Breast epithelium (tissue), 4 donors: ENCODE data around the gene TNS2. TPM values are rescaled to one million over a fixed set of nuclear protein-coding genes. Genes with fewer than 3 reads are reported as not detected.
A peak's percentile ranks its signal among the peaks of the same experiment; 100 is the strongest.

Experiments used
- DNase-seq, 2 donors: peaks; one replicate each; pipeline ENCODE4 v3.0.0-alpha.2; 2019; ENCODE audit warnings: low spot score in 2 of 2
- H3K27ac ChIP-seq, 2 donors: fragments of 200-600 bp; sonication (generic) in 1 of 2; one replicate each; pipeline ENCODE4 v1.5.1; 2016 to 2019; ENCODE audit warnings: mild to moderate bottlenecking in 1 of 2
- H3K27me3 ChIP-seq, 2 donors: fragments of 200-600 bp; sonication (generic) in 1 of 2; one replicate each; pipeline versions ENCODE4 v1.5.1 to v1.6.0; 2017 to 2019; ENCODE audit warnings: control low read depth in 1 of 2, mild to moderate bottlenecking in 1 of 2
- H3K36me3 ChIP-seq: fragments of 200-600 bp; one replicate; pipeline ENCODE4 v1.5.1; 2019
- H3K4me1 ChIP-seq, 2 donors: fragments of 200-600 bp; sonication (generic); one replicate each; pipeline ENCODE4 v1.5.1; 2016 to 2019; ENCODE audit warnings: control low read depth in 1 of 2
- H3K4me3 ChIP-seq, 3 donors: fragments of 200-600 bp; sonication (generic); 1 replicate in 2 of 3; 2 replicates in 1 of 3; pipeline ENCODE4 v1.5.1; 2016 to 2019; ENCODE audit warnings: mild to moderate bottlenecking in 3 of 3, moderate library complexity in 2 of 3
- H3K9me3 ChIP-seq, 2 donors: fragments of 200-600 bp; sonication (generic) in 1 of 2; one replicate each; pipeline ENCODE4 v1.5.1; 2016 to 2019; ENCODE audit warnings: control low read depth in 1 of 2
- CTCF ChIP-seq, 3 donors: fragments of 450-650 bp; IDR thresholded peaks; one replicate each; pipeline ENCODE4 v1.5.1; 2016 to 2017; ENCODE audit warnings: antibody characterized with exemption in 3 of 3, mild to moderate bottlenecking in 3 of 3, moderate library complexity in 3 of 3
- POLR2A ChIP-seq: fragments of 450-650 bp; IDR thresholded peaks from one replicate; pipeline ENCODE4 v1.6.1; 2016; ENCODE audit warnings: antibody characterized with exemption, mild to moderate bottlenecking, moderate library complexity
- POLR2AphosphoS5 ChIP-seq, 3 donors: sonication (generic); formaldehyde crosslinking; IDR thresholded peaks; one replicate each; pipeline ENCODE4 v1.6.1; 2017; ENCODE audit warnings: antibody characterized with exemption in 3 of 3
- intact Hi-C: fragments of 100-400 bp; cut with DNase I; formaldehyde crosslinking; loops from one replicate; pipeline ENCODE4 v1.15.1; 2023; ENCODE audit warnings: low total_unique reads
- total RNA-seq, 3 donors: library from RNA; depleted of rRNA; stranded (reverse); fragments of >200 nt; gene quantifications; one replicate each; pipeline ENCODE4 v1.1.0, GENCODE V29; 2016

Gene TNS2
- total RNA-seq, 3 donors from 2014 or later = 65.4 to 228 (median 156) TPM

DNA sequence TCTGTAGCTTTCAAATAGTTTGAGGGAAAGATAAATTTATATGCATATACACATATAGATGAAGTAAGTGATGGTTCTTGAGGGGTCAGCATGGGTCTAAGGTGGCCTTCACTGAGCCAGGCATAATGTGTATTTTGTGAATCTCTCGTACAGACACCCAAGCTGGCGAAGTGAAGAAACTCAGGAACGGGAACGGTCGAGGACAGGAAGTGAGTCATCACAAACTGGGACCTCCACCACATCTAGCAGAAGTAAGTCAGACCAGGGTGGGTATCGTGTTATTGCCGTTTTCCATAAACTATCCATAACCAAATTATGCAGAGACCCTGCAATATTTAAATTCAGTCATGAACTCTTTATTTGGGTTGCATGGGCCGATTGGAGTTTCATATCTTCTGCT is 15.4 kb upstream of the TNS2 start:
- H3K27ac ChIP-seq = no peak overlapping the region
- H3K36me3 ChIP-seq = no peaks in the 10 kb centered on the region
- no peaks in the 10 kb centered on the region for H3K27me3 ChIP-seq
- no peak overlapping the region for H3K4me3 ChIP-seq
- H3K9me3 ChIP-seq = no peaks in the 10 kb centered on the region
- no peak for TF ChIP-seq POLR2A
- TF ChIP-seq CTCF (IDR thresholded peaks at IDR 0.05) = no peak
- TF ChIP-seq POLR2AphosphoS5 (IDR thresholded peaks at IDR 0.05) = no peak
- no peak for DNase-seq
- H3K4me1 ChIP-seq = no peaks in the 10 kb centered on the region
- intact Hi-C loops = no loop called here

- Histone ChIP-seq H3K36me3 (no peaks in the 10 kb centered on the region), H3K27ac (peak overlapping the region in 1 of 2 donors; percentile 10), H3K9me3 (no peaks in the 10 kb centered on the region), H3K4me3 (no peak overlapping the region), H3K27me3 (no peaks in the 10 kb centered on the region), H3K4me1 (no peaks in the 10 kb centered on the region)
- TF ChIP-seq POLR2AphosphoS5 (IDR thresholded peaks at IDR 0.05) (no peak), CTCF (IDR thresholded peaks at IDR 0.05) (no peak), POLR2A (no peak)
- intact Hi-C loops = no loop called here
- no peak for DNase-seq
Observed at GRCh38 chr12:53036802-53037201, 13.1 kb upstream of the TNS2 start.

DNA sequence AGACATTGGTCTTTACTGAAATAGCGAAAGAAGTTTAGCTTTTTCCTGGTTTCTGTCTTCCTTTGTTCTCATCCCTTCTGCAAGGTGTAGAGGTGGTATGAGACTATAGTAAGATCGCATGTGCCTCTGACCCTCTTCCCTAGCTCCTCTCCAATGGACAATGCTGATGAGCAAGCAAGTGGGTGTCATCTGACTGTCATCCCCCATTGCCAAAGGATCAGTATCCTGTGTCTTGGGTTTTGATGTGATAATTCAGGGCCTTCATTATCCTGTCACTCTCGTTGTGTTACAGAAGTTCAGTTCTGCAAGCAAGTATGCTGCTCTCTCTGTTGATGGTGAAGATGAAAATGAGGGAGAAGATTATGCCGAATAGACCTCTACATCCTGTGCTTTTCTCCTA is 10.0 kb upstream of the TNS2 start:
- intact Hi-C loops = no loop called here
- Histone ChIP-seq H3K9me3 (no peaks in the 10 kb centered on the region), H3K27me3 (no peaks in the 10 kb centered on the region), H3K27ac (no peak overlapping the region), H3K4me3 (no peak overlapping the region), H3K36me3 (no peaks in the 10 kb centered on the region), H3K4me1 (peaks cover 0 to 12% of the 10 kb centered on the region in 2 donors)
- TF ChIP-seq POLR2A (no peak), CTCF (IDR thresholded peaks at IDR 0.05) (no peak)
- no peak for DNase-seq

DNA sequence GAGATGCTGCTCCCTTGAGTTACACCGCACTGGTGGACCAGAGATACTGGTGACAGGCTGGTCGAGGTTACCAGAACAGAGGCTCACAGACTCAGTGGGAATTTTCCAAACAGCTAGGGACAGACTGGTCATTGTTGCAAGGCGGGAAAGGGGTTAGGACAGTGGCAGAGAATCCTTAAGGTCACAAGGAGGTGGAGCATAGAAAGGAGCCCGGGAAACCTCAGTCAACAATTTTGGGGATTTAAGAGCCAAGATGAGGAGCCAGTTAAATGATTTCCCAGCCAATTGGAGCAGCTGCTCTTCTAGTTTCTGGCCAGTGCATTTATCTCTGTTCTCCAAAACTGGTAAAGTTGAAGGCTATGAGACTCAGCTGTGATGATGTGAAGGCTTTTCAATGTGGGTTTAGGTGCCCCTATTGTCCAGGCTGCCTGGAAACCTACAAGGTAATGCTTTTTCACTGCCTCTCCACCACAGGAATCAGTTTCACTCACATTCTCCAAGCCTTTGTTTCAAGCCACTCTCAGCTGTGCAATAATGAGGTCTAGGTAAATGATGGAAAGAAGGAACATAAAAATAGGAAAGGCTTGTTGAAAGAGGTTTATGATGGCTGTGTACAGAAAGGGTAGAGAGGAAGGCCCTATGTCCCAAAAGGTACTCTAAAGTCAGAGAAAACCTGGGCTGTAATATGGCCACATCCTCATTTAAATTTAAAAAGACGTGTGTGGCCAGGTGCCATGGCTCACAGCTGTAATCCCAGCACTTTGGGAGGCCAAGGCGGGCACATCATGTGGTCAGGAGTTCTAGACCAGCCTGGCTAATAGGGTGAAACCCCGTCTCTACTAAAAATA is 7.0 kb upstream of the TNS2 start:
- no peak for TF ChIP-seq CTCF (IDR thresholded peaks at IDR 0.05)
- TF ChIP-seq POLR2A = no peak
- no peak for TF ChIP-seq POLR2AphosphoS5 (IDR thresholded peaks at IDR 0.05)
- DNase-seq = no peak
- Histone ChIP-seq H3K36me3 (no peaks in the 10 kb centered on the region), H3K9me3 (no peaks in the 10 kb centered on the region), H3K27ac (peak overlapping the region; percentile 46 to 99), H3K4me1 (peaks cover 0 to 23% of the 10 kb centered on the region in 2 donors), H3K4me3 (no peak overlapping the region), H3K27me3 (no peaks in the 10 kb centered on the region)
- intact Hi-C loops = no loop called here

DNA sequence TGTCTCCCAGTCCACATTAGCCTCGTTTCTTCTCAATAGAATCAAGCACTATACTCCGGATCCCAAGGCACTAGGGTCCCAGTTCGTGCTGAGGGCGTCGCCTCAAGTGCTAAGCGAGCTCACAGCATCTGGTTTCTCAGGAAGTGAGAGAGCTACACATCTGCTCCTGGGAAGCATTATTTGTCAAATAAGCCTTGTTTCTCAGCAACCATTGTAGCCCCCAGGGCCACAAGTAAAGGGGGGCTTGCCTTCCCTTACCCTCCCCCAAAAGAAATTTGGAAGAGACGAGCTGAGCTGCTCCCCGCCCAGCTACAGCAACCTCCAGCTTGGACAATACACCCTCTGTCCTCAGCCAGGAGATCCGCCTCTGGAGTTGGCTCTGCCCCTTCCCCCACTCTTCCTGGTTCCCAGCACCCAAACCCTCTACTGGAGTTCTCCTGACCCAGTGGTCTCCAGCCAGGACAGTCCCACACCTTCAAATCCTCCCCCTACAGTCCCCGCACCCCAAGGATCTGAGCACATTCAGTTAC is 5.7 kb upstream of the TNS2 start:
- DNase-seq = peak in 1 of 2 donors; percentile 53
- Histone ChIP-seq H3K27ac (peak overlapping the region; percentile 97 to 99), H3K9me3 (no peaks in the 10 kb centered on the region), H3K27me3 (no peaks in the 10 kb centered on the region), H3K36me3 (no peaks in the 10 kb centered on the region), H3K4me3 (peak overlapping the region; percentile 3 to 68 (median 20)), H3K4me1 (peaks cover 0 to 28% of the 10 kb centered on the region in 2 donors)
- intact Hi-C loops = no loop called here
- TF ChIP-seq POLR2AphosphoS5 (IDR thresholded peaks at IDR 0.05) (no peak), CTCF (IDR thresholded peaks at IDR 0.05) (no peak), POLR2A (no peak)
